HG03108 (cell line): ENCODE data around the gene POLR1B.
A peak's percentile ranks its signal among the peaks of the same experiment; 100 is the strongest.

Experiments
- ATAC-seq: cut with Tn5 transposase; IDR thresholded peaks from one replicate; pipeline ENCODE4 v1.9.1; 2021; ENCODE audit warnings: moderate library complexity; ENCODE audit not compliant: unreplicated experiment

The POLR1B gene

DNA sequence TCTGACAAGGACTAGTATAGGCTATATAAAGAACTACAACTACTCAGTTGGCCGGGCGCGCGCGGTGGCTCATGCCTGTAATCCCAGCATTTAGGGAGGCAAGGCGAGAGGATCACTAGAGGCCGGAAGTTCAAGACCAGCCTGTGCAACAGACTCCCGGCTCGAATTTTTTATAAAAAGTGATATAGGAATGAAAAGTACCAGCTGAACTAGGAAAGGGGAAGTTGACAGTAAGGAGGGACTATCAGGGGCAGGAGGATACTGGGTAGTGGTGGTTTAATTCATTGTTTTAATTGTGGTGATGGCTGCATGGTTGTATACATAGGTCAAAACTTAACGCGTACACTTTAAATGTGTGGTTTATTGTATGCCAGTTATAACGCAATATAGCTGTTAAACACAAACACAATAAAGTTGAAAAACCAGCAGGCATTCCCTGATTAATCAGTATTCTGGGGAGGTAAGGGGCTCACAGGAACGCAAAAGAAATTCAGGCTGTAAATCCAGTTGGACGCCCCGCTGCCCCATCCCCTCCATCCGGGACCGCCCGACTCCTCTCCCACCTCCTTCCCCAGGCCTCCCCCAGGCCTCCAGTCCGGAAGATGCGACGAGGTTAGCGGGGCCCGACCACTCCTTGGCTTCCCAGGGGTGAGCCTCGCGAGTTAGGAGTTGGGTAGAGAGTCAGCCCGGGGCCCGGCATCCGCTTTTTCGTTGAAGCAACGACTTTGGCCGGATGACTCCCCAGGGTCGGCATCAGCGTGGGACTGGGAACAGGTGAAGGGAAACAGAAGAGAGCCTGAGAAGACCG, 746 bp upstream of the POLR1B start:
- peak; percentile 46 for ATAC-seq

DNA sequence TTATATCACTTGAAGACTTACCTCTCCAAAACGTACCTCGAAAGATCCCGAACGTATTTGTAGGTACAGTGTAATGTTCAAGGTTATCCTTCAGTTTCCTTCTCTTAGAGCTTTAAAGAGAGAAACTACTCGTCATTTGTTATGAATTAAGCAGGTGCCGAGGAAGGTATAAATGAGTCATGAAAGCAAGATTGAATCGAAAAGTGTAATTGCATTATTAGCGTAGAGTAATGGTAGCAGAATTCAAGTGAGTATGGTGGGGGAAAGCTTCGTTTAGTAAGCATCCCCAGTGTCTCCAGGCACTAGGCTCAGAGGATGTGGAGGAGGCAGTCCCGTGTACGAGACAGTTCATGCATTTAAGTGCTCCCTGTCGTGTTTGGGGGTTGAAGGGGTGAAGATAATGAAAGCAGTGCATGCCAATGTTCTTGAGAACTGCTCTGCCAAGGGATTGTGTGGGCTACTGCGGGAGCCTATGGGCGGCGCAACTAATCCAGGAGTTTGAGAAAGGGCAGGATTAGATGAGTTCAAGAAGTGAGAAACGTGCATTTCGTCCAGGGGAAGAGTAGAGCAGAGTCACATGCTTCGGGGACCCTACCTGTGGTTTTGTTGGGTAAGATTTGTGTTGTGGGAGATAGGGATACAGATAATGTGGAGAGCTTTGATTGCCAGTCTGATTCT, 858 bp downstream of the POLR1B start:
- no peak for ATAC-seq

DNA sequence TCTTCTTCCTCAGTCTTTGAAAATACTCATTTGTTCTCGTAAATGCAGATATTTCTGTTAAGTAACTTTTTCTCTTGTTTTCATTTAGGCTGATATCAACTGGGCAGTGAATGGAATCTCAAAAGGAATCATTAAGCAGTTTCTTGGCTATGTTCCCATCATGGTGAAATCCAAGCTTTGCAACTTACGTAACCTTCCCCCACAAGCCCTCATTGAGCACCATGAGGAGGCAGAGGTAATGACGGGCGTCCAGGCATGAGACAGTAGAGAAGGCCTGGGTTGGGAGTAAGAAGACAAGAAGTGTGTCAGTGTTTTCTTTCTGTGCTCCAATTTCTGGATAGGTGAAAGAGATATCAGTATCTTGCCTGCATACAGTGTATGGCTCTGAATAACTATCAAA, 5.1 kb downstream of the POLR1B start:
- no peak for ATAC-seq

DNA sequence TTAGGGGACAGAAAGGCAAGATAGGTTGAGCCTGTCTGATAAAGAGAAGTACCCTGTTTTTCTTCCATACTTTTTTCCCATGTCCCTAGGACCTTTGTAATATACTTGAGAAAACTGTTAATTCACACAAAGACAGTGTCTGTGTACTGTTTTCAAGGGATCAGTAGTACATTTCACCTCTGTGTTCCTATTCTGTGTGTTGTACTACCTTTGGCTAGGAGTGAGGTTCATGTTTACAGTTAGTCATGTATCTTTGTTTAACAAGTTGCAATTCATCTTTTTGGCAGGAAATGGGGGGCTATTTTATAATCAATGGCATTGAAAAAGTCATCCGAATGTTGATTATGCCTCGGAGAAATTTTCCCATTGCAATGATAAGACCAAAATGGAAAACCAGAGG, 6.7 kb downstream of the POLR1B start:
- ATAC-seq, result no peak

DNA sequence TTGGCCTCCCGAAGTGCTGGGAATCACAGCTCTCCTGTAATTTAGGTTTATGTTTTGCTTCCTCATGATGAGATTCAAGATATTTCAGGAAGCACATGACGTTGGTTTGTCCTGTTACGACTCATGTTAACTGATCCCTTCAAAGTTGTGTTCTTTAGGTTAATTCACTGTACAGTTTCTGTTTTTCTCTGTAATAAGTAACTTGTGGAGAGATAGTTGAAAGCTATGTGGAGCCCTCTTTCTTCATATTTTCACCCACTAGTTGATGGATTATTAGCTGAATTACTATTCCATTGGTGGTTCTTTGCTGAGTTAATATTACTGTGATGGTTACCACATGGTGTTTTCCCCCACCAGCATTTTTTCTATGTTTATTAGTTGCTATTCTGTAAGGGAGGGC, 23.8 kb downstream of the POLR1B start:
- ATAC-seq, result peak; percentile 75

DNA sequence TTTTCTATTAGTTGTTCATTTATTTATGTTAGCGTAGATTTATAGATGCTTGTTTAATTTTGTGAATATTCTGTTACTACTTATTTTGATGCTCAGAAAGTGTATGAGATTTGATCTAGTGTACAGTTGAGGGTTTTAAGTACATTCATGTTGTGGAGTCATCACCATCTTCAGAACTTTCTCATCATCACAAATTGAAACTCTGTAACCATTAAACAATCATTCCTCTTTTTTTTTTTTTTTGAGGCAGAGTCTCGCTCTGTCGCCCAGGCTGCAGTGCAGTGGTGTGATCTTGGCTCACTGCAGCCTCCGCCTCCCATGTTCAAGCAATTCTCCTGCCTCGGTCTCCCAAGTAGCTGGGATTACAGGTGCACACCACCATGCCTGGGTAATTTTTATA, 24.2 kb downstream of the POLR1B start:
- ATAC-seq, result peak; percentile 24

DNA sequence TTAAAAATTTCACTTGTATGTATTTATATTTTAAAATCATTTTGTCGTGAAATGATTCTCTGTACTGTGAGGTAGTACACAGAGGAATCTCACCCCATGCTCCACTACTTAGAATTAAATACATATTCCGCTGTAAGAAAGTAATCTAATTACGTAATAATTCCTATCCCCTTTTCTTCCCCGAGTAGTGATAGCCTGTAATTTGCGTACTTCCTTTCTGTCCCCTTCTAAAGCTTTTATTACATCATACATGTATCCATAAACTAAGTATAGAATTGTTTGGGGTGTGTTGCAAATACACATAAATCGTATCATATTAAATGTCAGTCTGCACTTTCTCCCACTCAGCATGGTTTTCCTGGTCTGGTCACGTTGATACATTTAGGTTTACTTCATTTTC, 29.7 kb downstream of the POLR1B start:
- no peak for ATAC-seq

DNA sequence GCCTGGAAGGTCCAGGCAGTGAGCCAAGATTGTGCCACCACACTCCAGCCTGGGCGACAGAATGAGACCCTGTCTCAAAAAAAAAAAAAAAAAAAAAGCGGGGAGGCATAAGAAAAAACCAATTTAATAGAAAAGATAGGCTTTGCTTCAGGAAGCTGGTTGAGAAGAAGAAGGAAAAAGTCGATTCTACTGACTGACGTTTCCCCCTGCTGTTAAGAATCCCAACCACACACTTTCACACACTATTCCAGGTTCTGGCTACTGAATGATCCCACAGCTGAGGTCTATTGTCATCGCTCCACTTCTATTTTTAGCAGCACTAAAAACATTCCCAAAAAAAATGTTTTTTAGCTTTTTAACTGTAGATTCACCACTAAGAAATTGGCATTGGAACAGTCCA, 35.5 kb downstream of the POLR1B start:
- ATAC-seq, result no peak

DNA sequence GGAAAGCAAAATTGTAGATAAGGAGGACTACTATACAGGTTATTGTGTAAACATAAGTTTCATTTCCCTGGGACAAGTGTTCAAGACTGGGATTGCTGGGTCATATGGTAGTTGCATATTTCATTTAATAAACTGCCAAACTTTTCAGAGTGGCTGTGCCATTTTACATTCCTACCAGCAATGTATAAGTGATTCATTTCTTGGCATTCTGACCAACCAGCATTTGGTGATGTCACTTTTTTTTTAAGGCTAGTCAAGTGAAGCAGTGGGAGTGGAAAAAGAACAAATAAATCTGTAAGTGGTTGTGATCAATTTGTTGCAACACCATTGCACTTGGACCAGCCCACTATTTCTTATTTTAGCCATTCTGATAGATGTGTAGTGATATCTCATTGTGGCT, 37.0 kb downstream of the POLR1B start:
- ATAC-seq, result no peak

DNA sequence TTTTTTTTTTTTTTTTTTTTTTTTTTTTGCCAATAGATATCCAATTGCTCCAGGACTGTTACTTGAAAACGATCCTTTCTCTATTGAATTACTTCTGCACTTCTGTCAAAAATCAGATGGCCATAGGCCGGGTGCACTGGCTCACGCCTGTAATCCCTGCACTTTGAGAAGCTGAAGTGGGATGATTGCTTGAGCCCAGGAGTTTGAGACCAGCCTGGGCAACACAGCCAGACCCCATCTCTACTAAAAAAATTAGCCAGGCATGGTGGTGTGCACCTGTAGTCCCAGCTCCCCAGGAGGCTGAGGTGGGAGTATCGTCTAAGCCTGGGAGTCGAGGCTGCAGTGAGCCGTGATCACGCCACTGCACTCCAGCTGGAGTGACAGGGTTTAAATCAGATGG, 37.8 kb downstream of the POLR1B start:
- ATAC-seq, result no peak

DNA sequence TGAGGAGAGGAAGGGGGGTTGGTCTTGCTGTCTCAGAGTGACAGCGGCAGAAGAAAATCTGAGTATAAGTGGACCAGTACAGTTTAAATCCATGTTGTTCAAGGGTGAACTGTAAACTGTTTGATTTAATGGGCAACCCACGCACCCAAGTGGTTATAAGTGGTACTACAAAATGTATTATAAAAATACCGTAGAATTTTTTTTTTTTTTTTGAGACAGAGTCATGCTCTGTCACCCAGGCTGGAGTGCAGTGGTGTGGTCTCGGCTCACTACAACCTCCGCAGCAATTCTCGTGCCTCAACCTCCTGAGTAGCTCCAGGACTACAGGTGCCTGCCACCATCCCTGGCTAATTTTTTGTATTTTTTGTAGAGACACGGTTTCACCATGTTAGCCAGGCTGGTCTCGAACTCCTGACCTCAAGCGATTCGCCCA, 40.1 kb downstream of the POLR1B start:
- ATAC-seq, result no peak

DNA sequence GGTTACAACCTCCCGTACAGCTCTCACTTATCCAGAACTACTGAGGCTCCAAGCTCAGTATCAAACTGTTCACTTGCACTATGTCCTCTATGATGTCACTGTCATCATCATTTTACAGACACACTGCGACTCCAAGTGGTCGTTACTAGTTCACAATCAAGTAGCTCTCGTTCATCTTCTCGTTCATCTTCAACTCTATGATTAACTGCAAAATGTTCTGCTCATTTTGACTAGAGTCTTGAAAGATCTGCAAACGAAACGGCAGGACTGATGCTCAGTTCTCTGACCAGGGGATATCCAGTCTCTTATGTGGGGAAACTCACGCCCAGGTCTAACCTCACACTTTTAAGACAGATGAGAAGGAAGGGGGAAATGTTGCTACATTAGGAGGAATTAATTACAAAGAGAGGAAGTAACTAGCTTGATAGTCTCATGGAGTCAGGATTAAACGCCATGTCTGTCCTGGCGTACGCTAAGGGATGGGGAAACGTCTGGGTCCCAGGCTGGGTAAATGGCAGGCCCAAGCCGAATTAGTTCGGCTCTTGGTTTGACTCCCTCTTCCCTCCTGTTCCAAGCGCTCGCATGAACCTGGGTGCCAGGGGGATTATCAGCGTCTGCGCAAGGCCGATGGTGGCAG, 41.4 kb downstream of the POLR1B start:
- ATAC-seq, result no peak

DNA sequence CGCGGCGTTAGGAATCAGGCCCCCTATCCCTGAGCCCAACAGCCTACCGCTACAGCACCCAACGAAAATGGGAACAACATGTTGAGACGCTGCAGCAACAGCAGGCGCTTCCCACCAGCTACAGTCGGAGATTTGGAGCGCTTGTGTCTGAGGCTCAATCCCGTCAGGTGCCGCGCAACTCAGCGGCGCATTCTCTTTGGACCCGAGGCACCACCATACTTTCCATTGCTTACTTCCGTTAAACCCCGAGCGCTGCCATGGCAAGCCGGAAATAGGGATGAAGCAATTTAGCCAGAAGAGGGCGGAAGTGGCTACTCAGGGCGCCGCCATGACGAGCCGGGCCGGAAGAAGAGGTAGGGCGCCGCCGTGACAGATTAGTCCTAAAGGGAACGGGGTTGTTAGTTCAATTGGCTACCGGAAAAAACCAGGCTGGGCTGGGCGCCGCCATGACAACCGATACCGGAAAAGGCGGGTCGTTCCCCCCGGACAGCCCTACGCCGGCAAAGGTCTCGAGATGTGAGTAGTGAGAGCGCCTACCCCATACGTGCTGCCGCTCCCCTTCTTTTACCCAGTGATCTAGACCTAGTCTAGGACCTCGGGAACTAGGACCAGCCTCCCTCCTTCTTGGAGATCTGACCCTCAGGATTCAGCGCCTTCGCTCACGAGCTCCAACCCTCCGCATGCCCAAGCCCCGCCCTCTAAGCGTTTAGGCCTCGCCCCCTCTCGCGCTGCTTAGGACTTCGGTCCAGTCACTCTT, 42.0 kb downstream of the POLR1B start, which contains the start of gene CHCHD5:
Gene CHCHD5 (plus strand): TSS at position 476 of the 757 bp plus-strand sequence. CDS start 39 bp downstream, at position 515.
- ATAC-seq, result peak; percentile 86

DNA sequence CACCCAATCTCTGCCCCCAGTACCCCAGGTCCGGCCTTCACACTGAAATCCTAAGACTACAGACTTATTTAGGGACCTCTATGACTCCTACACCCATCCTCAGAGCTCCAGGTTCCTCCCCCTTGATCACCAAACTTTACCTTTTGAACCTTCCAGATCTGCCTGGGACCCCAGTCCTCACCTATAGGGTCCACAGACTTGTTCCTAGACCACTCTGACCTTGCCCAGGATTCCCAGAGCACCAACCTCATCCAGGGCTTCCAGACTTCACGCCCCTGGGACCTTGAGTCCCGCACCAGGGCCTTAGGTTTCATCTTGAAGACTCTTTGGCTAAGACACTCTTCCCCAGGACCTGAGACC, 42.6 kb downstream of the POLR1B start:
- ATAC-seq, result no peak

DNA sequence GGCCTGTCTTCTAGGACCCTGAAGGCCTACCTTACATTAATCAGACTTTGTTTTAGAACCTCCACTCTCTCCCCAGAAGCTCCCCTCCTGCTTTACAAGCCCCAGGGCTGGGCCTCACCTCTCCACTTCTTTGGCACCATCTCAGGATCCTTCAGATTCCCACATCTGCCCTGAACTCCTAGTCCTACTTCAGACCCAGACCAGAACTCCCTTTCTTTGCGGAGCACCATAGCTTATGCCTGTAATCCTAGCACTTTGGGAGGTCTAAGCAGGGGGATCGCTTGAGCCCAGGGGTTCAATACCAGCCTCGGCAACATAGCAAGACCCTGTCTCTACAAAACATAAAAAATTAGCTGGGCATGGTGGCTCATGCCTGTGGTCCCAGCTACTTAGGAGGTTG, 43.1 kb downstream of the POLR1B start:
- ATAC-seq, result no peak

DNA sequence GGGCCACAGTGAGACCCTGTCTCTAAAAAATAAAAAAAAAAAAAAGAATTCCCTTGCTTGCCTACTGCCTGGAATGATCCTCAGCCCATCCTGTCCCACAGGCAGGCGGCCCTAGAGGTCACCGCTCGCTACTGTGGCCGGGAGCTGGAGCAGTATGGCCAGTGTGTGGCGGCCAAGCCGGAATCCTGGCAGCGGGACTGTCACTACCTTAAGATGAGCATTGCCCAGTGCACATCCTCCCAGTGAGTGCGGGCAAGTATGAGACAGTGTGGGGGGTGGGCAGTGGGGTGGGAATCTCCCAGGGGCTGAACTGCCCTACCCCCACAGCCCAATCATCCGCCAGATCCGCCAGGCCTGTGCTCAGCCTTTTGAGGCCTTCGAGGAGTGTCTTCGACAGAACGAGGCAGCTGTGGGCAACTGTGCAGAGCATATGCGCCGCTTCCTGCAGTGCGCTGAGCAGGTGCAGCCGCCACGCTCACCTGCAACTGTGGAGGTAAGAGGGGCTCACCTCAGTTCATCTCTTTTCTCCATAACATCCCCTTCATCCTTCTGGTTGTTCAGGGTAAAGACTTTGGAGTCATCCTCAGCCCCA, 43.7 kb downstream of the POLR1B start:
- ATAC-seq, result no peak

DNA sequence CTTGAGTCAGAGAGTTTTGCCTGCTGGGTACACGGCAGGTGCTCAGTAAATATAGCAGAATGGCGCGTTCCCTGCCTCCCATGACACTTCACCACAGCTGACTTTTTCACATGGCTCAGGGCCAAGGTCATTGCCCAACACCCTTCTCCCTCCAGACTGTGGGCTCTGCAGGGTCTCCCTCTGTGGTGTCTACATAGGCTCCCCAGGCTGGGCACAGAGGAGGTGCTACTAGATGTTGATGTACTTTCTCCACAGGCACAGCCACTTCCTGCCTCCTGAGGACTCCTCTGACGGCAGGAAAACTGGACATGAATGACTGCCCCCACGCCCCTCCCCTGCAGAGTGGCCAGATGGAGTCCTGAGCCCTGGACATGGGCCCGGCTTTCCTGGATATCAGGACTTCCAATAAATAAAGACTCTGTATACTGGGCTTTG, 46.4 kb downstream of the POLR1B start:
- no peak for ATAC-seq

DNA sequence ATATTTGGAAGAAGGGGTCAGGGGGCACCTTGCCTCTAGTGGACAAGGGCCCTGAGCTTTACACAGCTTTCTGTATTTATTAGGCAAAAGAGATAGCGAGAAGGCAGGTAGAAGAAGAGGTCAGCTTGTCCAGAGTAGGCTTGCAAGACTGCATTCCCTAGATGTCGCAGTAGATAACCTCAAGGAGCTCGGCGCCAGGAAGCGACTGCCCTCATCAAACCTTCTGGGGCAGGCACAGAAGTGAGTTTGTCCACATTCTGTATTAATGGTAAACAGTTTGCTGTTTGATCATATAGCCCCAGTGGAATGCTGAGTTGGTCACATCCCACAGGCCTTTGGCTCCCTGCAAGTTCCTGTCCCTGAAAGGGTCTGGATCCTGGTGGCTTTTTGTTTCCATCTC, 49.1 kb downstream of the POLR1B start:
- ATAC-seq, result no peak

DNA sequence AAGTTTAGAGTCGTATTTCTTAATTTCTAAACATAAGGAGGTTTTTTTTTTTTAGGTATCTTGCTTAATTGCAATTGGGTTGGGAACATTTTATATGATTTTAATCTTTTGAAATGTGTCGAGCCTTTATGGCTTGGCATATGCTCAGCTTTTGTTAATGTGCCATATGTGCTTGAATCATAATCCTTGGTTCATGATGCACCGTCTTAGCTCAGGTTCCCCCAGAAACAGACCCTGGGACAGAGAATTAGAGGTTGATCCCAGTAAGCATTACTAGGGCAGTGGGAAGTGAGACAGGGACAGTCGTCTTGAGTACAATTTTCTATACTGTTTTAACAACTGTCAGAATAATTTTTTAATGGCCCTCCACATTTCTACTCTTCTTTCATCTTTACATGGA, 51.5 kb downstream of the POLR1B start:
- no peak for ATAC-seq

DNA sequence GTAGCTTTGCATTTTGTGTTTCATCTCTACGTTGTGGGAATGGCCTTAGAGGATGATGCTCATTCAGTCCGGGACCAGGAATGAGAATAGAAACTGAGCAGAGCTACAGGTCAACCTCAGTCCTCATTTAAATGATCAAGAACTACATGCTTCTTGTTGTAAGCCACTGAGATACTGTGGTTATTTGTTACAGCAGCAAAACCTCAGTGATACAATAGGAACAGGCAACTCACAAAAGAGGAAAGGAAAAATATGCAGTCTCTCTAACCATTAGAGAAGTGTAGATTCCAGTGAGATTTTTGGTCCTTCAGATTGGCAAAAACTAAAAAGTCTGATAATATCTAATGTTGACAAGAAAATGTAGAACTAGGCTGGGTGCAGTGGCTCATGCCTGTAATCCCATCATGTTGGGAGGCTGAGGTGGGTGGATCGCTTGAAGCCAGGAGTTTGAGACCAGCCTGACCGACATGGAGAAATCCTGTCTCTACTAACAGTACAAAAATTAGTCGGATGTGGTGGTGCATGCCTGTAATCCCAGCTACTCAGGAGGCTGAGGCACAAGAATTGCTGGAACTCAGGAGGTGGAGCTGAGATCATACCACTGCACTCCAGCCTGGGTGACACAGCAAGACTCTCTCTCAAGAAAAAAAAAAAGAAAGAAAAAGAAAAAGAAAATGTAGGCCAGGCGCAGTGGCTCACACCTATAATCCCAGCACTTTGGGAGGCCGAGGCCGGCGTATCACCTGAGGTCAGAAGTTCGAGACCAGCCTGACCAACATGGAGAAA, 55.5 kb downstream of the POLR1B start:
- ATAC-seq, result no peak
